AG10803 (cell line): Measurements from ENCODE around the gene CXXC5.

Experiments used
- DNase-seq: peaks from one replicate; pipeline ENCODE4 v3.0.0; 2010; ENCODE audit warnings: low read depth
- H3K4me3 ChIP-seq: 2 replicates; pipeline ENCODE4 v1.5.1; 2011; ENCODE audit warnings: mild to moderate bottlenecking, low read length, control low read depth
- TF ChIP-seq, protein P1 (sequence below): conservative IDR thresholded peaks from 2 replicates; pipeline ENCODE4 v1.5.1; 2011; ENCODE audit warnings: mild to moderate bottlenecking, low read length, control low read depth, inconsistent platforms

CXXC5 gene

DNA sequence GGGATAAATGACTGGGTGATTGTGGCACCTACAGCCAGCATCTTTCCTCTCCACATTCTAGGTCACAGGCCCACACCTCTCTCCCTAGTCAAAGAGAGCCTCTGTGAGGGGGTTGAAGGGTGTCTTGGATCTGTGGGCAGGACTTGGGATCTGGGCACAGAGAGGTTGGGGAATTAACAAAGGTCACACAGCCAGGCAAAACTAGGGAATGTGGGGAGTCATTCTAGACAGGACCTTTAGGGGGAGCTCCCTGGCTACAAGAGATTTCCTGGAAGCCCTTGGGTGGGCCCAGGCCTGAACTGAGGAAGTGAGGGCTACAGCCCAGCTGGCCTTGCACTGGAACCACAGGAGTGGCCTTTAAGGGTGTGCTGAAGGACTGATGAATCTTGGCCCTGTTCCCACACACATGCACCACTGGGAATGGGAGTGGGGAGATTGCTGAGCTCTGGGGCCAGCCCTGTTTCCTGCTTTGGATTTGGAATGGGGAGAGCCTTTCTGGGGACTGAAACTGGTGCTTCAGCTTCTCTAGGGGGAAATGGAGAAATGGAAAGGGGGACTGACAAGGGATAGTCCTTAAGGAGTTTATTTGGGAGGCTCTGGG is 12.4 kb upstream of the CXXC5 start:
- TF ChIP-seq, protein P1, sequence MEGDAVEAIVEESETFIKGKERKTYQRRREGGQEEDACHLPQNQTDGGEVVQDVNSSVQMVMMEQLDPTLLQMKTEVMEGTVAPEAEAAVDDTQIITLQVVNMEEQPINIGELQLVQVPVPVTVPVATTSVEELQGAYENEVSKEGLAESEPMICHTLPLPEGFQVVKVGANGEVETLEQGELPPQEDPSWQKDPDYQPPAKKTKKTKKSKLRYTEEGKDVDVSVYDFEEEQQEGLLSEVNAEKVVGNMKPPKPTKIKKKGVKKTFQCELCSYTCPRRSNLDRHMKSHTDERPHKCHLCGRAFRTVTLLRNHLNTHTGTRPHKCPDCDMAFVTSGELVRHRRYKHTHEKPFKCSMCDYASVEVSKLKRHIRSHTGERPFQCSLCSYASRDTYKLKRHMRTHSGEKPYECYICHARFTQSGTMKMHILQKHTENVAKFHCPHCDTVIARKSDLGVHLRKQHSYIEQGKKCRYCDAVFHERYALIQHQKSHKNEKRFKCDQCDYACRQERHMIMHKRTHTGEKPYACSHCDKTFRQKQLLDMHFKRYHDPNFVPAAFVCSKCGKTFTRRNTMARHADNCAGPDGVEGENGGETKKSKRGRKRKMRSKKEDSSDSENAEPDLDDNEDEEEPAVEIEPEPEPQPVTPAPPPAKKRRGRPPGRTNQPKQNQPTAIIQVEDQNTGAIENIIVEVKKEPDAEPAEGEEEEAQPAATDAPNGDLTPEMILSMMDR = peak; percentile 84
- DNase-seq = peak; percentile 98
- no peak overlapping the region for H3K4me3 ChIP-seq

DNA sequence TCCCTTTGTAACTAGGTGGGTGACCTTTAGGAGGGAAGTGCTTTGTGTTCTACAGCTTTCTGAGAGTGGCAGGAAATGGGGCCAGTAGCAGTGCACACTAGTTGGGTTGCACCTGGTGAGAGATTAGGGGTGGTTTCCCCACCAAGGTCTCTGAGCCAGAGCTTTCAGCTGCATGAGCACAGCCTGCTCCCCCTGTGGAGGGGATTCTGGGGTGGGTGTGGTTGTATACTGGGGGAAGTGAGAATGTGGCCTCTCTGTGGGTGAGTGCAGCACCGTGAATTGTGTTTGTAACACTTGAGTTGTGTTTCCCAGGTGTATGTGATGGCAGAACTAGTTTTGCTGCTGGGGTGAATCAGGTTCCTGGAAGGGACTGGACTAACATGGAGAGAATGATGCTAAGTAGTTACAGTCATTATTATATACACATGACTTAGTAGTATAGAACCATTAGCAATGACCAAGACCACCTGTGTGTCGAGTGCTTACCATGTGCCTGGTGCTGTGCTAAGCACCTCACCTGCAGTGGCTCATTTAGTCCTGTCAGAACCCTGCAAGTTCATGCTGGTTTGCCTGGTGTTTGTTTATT is 11.8 kb upstream of the CXXC5 start:
- no peak for DNase-seq
- TF ChIP-seq, protein P1 = no peak
- no peak overlapping the region for H3K4me3 ChIP-seq

DNA sequence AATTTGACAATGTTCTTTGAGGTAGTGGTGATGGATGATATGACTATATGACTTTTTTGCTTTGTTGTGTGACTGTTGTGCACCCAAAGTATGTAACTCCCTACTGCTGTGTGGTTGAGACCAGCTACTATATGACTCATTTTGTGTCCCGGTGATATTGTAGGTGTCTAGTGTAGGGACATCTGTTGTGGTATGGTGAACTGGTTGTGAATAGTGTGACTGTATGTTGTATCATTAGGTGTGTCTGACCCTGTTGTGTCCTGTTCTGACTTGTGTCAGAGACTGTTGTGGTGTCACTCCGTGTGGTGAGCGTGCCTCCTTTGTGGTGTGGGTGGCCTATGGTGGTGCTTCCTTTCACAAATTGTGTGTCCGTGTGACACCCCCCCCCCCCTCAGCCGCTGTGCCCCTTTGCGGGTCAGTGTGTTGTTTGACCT is 11.2 kb upstream of the CXXC5 start:
- TF ChIP-seq, protein P1 = no peak
- DNase-seq = peak; percentile 51

DNA sequence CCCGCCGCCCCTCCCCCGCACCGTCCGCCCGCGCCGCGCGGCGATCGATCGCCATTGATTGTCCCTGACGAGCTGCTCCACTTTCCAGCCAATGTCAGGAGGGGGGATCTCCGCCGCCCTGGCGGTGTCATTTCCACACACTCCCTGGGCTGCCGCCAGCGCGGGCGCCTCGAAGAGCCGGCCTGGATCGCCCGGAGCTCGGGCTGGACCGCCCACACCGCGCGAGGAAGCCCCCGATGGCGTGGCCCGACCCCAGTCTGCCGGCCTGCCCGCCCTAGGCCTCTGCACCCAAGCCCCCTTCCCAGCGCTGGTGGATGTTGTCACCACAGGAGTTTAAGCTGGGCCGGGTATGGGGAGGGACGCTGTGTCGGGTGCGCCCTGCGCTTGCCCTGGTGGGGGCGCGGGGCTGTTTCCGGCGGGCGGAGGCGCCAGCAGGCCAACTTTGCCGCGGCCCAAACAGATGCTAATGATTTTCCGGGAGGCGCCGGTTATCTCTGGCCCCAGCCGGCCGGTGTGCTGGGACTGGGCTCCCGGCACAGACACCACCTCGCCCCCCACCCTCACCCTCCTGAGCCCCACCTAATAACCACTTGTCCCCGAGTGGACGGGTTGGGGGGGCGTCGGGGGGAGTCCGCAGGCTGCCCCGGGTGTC is 10.6 kb upstream of the CXXC5 start:
- DNase-seq = peak; percentile 84
- H3K4me3 ChIP-seq = peak overlapping the region; percentile 59
- TF ChIP-seq, protein P1 = peak; percentile 19

More for the DNA sequence above, 11.2 kb upstream of the CXXC5 start:
- peak overlapping the region; percentile 59 for H3K4me3 ChIP-seq

DNA sequence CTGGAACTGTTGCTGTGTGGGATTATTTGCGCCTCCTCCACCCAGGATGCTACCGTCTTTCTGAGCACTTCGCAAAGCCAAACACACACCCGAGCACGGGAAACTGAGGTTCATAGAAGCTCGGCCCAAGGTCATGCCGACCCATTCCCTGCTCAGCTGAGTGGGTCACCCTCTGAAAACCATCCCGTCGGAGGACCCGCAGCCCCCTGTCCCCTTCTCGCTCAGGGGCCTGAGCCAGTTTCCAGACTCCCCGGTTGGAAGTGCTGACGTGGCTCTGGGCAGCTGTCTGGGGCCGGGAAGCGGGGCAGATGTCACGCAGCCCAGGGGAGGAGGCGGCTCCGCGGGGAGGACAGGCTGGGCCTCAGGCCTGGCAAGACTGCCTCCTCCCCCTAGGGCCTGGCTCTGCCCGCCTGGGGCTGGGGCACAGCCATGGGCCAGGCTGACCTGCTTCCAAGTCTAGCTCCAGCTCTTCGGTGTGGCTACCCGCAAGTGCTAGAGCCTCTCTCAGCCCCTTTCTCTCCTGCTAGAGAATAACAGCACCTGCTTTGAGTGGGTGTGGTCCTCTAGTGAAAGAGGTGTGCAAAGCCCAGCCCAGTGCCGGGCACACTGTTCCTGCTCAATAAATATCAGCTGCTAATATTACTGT is 9.9 kb upstream of the CXXC5 start:
- peak; percentile 90 for DNase-seq
- TF ChIP-seq, protein P1 = no peak
- peak overlapping the region; percentile 59 for H3K4me3 ChIP-seq

DNA sequence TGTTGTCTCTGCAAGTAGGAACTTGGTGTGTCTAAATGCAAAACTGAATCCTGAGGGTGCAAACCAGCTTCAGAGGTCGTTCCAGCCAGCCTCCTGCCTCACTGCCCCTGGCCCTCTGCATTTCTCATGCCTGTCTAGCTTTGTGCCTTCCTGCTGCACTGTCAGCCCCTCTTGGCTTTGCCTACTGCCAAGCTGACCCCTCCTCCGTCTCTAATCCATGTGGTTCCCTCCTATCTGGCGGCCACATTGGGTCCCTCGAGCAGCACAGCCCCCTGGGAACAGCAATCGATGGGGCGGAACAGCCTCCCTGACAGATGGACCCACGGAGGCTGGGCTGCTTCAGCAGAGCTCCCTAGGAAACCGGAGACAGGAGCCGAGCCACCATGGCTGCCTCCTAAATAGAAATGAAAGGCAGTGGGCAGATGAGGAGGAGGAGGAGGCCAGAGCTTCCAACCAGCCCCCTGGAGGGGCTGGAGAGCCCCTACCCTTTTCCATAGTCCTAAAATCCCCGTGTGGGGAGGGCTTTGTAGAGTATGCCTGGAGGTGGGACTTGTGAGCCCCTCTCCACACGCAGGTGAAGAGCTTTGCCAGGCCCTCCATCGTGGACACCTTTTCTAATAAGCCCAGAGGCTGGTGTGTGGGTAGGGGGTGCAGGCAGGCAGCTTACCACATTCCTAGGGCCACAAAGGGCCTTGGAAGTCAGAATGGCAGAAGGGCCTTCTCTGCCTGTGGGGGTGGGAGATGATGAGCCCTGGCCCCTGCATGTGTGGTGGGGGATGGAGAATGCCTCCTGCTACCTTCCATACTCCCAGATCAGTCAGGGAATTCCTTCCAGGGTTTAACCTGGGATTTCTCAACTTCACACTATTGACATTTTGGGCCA is 9.2 kb upstream of the CXXC5 start:
- DNase-seq = no peak
- TF ChIP-seq, protein P1 = no peak
- H3K4me3 ChIP-seq = no peak overlapping the region
